NCI-H748 (cell line): ENCODE data around the gene FADS2.

Source experiments
- DNase-seq: peaks from one replicate; lab custom pipeline; 2025; ENCODE audit not compliant: unreplicated experiment; lab: John Stamatoyannopoulos, UW

Gene FADS2

GRCh38 chr11:61902313-61902712, 74.2 kb downstream of the FADS2 start:
- no peak for DNase-seq

GRCh38 chr11:61903845-61904244, 75.7 kb downstream of the FADS2 start:
- DNase-seq, result no peak

DNA sequence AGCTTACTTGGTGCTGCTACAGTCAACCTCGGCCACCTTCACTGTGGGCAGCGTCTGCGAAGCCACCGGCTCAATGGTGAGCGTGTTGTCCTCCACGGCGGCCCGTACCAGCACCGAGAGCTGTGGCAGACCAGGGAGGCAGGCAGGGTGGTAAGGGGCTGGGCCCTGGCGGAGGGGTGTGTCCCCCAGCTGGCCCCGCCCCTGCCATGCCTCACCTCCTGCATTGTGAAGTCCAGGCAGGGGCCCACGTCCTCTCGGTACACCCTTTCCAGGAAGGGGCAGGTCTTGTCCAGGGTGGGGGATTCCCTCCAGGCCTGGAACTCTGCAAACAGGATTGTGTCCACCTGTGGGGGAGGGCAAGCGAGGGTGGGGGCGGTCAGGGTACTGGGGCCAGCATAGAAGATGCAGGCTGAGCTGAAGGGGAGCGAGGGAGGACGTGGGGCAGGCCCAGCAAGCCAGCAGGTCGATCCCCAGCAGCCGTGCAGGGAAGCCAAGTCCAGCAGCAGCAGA, 76.5 kb downstream of the FADS2 start:
- DNase-seq, result no peak

DNA sequence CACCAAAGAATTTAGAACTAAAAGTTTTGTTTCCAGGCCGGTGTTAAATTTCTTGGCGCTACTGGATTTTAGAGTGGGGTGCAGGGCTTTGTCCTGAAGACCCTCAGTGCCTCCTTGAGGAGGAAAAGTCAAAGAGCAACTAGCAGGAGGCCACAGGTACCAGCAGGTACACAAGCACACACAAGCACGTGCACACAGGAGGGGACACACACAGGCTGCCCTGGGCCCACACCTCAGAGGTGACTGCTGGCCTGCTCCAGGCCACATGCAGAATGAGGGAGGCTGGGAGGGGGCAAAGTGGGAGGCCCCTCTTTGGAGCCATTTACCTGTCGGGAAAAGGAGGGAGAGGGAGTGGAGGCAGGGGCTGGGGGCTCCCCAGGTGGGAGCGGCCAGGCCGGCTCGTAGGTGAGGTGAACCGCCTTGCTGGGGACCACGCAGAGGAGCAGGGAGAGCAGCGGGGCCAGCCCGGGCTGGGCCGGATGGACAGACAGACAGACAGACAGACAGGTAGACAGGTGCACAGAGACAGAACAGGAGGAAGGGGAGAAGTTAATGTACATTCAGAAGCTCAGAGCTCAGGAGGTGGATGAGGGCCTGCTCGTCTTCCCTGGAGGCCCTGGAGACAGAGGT, 77.1 kb downstream of the FADS2 start:
- no peak for DNase-seq

DNA sequence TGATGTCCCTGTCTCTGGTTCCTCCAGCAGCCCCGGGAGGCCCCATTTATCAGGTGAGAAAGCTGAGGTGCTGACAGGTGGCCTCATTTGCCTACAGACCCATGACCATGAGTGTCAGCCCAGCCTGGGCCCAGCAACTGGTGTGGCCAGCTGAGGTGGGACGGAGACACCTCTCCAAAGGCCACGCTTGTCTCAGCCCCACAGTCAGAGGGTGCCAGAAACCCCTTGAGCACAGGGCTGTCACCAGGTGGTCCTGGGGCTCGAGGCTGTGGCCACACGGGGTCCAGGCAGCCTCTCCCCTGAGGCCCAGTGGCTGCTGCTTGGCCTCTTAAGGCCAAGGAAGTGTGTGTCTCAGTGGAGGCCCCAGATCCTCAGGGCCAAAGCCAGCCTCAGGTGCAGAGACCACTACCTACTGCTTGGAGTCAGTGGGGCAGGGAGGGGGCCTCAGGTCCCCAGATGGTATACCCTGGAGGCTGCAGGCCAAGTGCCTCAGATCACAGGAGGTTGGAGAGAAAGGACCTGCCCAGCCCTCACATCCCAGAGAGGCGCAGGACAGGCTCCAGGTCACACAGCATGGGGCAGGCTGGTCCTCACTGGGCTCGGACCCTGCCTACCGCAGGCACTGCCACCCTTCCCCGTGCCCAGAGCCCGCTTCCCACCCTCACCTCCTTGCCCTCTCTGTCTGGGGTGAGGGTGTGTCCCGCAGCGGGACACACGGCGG, 77.9 kb downstream of the FADS2 start:
- DNase-seq, result no peak

GRCh38 chr11:61906522-61906909, 78.4 kb downstream of the FADS2 start:
- DNase-seq, result no peak

GRCh38 chr11:61907282-61907681, 79.2 kb downstream of the FADS2 start:
- no peak for DNase-seq

DNA sequence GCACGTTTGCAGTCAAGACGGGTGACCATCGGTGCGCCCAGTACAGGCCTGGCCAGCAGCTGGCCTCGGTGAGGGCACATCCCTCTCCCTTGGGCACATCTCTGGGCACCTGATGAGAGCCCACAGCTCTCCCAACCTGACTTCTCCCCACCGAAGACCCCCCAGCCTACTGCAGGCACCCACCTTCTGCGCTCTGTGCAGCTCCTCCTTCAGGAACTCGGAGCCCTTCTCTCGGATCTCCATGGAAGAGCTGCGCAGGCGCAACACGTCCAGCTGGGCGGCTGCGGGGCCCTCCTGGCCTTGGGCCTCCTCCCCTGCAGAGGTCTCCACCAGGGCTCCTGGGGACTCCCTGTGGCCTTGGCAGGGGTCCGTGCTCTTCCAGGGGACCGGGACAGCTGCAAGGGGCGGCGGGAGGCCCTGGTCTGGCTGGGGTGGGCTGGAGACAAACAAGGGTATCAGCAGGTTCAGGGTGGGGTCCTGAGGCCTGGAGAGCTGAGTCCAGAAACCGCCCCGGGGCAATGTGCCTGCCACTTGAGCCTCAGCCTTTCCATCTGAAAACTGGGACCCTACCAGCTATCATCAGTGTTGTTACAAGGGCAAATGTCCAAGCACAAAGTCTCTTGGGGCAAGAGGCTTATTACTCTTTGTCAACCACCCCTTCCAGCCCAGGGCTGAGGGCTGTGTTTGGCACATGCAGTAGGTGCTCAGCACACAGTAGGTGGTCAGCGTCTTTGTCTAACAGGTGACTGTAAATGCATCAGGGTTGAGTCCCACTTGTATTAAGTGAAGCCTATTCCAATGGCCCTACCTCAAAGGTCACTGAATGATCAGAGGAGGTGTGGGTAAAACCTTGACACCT, 80.0 kb downstream of the FADS2 start:
- DNase-seq, result no peak

DNA sequence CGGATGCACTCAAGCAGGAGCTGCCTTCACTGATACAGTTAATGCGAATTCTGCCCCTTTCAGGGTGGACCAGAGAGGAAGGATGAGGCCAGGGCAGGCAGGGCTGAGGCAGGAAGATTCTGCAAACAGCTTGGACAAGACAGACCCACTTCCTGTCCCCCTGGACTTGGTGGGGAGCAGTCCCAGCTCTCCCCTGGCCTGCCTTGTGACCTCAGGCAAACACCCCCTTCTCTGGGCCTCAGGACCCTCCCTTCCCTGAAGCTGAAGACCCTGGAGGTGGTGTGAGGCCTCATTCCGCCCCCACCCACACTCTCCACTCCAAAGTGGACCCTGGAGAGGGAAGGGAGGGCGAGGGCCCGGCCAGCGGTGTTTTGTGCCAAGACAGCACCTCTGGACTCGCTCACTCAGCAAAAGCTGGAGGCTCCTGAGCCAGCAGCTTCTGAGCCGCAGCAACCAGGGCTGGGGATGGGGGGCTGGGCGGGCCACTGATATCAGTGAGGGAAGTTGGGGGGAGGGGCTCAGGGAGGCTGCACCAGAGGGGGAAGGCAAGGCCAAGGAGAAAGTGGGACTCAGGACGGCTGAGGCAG, 80.7 kb downstream of the FADS2 start:
- no peak for DNase-seq

GRCh38 chr11:61910187-61911127, 82.4 kb downstream of the FADS2 start:
- no peak for DNase-seq

DNA sequence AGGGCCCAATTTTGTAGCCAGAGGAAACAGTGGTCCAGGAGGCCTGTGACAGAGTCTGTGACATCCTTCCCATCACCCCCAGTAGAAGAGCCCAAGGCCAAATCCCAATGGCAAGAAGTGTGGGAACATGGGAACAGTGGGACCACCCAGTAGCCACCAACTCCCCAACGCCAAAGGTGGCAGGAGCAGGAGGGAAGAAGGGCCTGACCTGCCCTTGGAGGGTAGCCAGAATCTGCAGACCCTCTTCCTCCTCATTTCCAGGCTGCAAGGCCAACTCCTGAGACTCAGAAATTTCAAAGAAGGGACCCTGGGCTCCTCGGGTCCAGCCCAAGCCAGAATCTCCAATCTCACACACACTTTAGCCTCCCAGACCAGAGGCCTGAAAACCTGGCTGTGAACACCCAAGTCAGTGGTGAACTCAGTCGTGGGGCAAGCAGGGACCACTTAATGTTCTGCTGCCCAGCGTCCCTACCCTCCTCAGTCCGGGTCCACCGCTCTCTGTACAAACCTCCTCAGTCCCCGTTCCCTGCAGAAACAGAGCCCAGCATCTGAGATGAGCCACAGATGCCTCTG, 83.1 kb downstream of the FADS2 start:
- no peak for DNase-seq

GRCh38 chr11:61911701-61912529, 83.8 kb downstream of the FADS2 start:
- no peak for DNase-seq

- no peak for DNase-seq
Measured at GRCh38 chr11:61912530-61912898, 84.4 kb downstream of the FADS2 start.

DNA sequence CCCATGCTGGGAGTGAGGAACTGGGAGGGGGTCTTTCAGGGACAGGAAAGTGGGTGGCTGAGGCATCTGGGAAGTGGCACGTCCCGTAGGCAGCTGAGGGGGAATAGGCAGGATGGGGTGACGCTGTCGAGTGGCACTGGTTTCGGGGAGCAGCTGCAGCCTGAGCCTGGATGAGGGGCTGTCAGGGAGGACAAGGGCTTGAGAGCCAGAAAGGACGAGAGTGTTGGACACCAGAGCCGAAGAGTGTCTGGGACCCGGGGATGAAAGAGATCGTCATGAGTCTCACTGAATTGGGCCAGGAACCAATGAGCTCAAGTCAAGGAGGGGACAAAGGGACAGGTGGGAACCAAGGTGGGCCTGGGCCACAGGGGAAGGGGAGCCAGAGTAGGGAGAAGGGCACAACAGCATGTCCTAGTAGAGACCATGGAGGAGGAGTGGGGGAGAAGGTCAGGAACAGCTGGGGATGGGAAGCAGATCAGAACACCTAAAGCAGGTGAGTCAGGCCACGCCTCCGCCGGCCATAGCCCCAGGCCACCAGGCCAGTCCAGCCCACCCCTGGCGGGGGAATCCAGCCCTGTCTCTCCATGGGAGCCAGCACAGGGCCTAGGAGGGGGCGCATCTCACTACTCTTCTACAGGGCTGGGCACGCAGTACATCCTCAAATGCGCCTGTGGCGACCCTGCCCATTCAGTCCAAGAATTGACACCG, 85.0 kb downstream of the FADS2 start:
- DNase-seq, result no peak

- DNase-seq, result no peak
Measured at GRCh38 chr11:61913699-61914395, 85.7 kb downstream of the FADS2 start.

- DNase-seq, result no peak
Measured at GRCh38 chr11:61914471-61915171, 86.5 kb downstream of the FADS2 start.

- DNase-seq, result no peak
Measured at GRCh38 chr11:61916737-61917333, 88.7 kb downstream of the FADS2 start.
